Measurements from ENCODE around the gene BDH1. TPM values are rescaled to one million over a fixed set of nuclear protein-coding genes. Genes with fewer than 3 reads are reported as not detected.
"Not testable (repeated sequence)": the region's sequence is repeated elsewhere in the genome, so short reads cannot be mapped to it uniquely, and the experiment has no call there.

The BDH1 gene
- total RNA-seq, 1 donor from 2014 or later = 71.2 TPM

GRCh38 chr3:197578376-197578775 is 22.6 kb upstream of the BDH1 start:
- intact Hi-C loops (cut with micrococcal nuclease) = no loop called here

GRCh38 chr3:197577366-197578074 is 21.8 kb upstream of the BDH1 start:
- intact Hi-C loops (cut with micrococcal nuclease) = no loop called here

GRCh38 chr3:197576838-197577237 is 21.1 kb upstream of the BDH1 start:
- intact Hi-C loops (cut with micrococcal nuclease) = no loop called here

GRCh38 chr3:197575362-197575761 is 19.6 kb upstream of the BDH1 start:
- intact Hi-C loops (cut with micrococcal nuclease) = no loop called here

- intact Hi-C loops (cut with micrococcal nuclease) = not testable (repeated sequence)
Observed at GRCh38 chr3:197574396-197574991, 18.7 kb upstream of the BDH1 start.

- intact Hi-C loops (cut with micrococcal nuclease) = no loop called here
Observed at GRCh38 chr3:197573048-197573767, 17.4 kb upstream of the BDH1 start.

- intact Hi-C loops (cut with micrococcal nuclease) = not testable (repeated sequence)
Observed at GRCh38 chr3:197571880-197572172, 16.1 kb upstream of the BDH1 start.

GRCh38 chr3:197571074-197571879 is 15.5 kb upstream of the BDH1 start:
- intact Hi-C loops (cut with micrococcal nuclease) = not testable (repeated sequence)

- intact Hi-C loops (cut with micrococcal nuclease) = not testable (repeated sequence)
Observed at GRCh38 chr3:197569433-197569832, 13.7 kb upstream of the BDH1 start.

- intact Hi-C loops (cut with micrococcal nuclease) = no loop called here
Observed at GRCh38 chr3:197567904-197568681, 12.3 kb upstream of the BDH1 start.

GRCh38 chr3:197566155-197566554 is 10.4 kb upstream of the BDH1 start:
- intact Hi-C loops (cut with micrococcal nuclease) = not testable (repeated sequence)

- intact Hi-C loops (cut with micrococcal nuclease) = no loop called here
Observed at GRCh38 chr3:197564097-197564843, 8.5 kb upstream of the BDH1 start.

GRCh38 chr3:197562398-197563251 is 6.9 kb upstream of the BDH1 start:
- intact Hi-C loops (cut with micrococcal nuclease) = no loop called here

- intact Hi-C loops (cut with micrococcal nuclease) = no loop called here
Observed at GRCh38 chr3:197561926-197562325, 6.2 kb upstream of the BDH1 start.

- intact Hi-C loops (cut with micrococcal nuclease) = loop anchor here (10.0 kb wide), 3 partner anchors 815 to 1125 kb away; partner anchors contain the start of genes NRROS and UBXN7
Observed at GRCh38 chr3:197559651-197560050, 3.9 kb upstream of the BDH1 start.

GRCh38 chr3:197554562-197555280 is 1.0 kb downstream of the BDH1 start:
- intact Hi-C loops (cut with micrococcal nuclease) = loop anchor here (1.0 to 10.0 kb wide), 12 partner anchors 44 to 1120 kb away; partner anchors contain the start of genes NCBP2, NRROS, RUBCN and SENP5

- intact Hi-C loops (cut with micrococcal nuclease) = loop anchor here (1.0 to 10.0 kb wide), 10 partner anchors 45 to 1119 kb away; partner anchors contain the start of genes NCBP2, NRROS, RUBCN and SENP5
Observed at GRCh38 chr3:197554196-197554561, 1.6 kb downstream of the BDH1 start.

GRCh38 chr3:197552198-197552597 is 3.6 kb downstream of the BDH1 start:
- intact Hi-C loops (cut with micrococcal nuclease) = loop anchor here (5.0 to 10.0 kb wide), 4 partner anchors 685 to 1117 kb away; partner anchors contain the start of genes NRROS, SENP5 and UBXN7

Data from T-helper 1 cell treated with Interleukin-12 subunit alpha and Interleukin-12 subunit beta and Interleukin-4 antibody, amounts not matched to agents 30 ng/mL and 1 ng/mL, for 36 hours (primary cell).